Left lung (tissue), 10 donors: ENCODE measurements around the gene FCER1G. TPM values are rescaled to one million over a fixed set of nuclear protein-coding genes. Genes with fewer than 3 reads are reported as not detected.

ENCODE experiments used
- ATAC-seq: fragments of 200-7000 bp; cut with Tn5 transposase; one replicate; pipeline ENCODE4 v1.9.1; 2020; ENCODE audit warnings: moderate library complexity
- DNase-seq, 4 donors: peaks; one replicate each; pipeline ENCODE4 v3.0.0-alpha.2; 2013 to 2020
- H3K27ac ChIP-seq, 2 donors: fragments of 200-600 bp; sonication (generic) in 1 of 2; one replicate each; pipeline versions ENCODE4 v1.5.0 to v1.8.0; 2020 to 2021
- H3K27me3 ChIP-seq, 2 donors: fragments of 200-600 bp; sonication (generic) in 1 of 2; one replicate each; pipeline versions ENCODE4 v1.5.0 to v1.8.0; 2020 to 2021
- H3K36me3 ChIP-seq, 2 donors: fragments of 200-600 bp; sonication (generic) in 1 of 2; one replicate each; pipeline versions ENCODE4 v1.5.0 to v1.8.0; 2020 to 2021
- H3K4me1 ChIP-seq, 2 donors: fragments of 200-600 bp; one replicate each; pipeline ENCODE4 v1.8.0; 2021
- H3K4me3 ChIP-seq, 2 donors: fragments of 200-600 bp; sonication (generic) in 1 of 2; one replicate each; pipeline versions ENCODE4 v1.5.0 to v1.8.0; 2020 to 2021; ENCODE audit warnings: mild to moderate bottlenecking in 1 of 2
- H3K9me3 ChIP-seq, 2 donors: fragments of 200-600 bp; sonication (generic) in 1 of 2; one replicate each; pipeline versions ENCODE4 v1.5.0 to v1.8.0; 2020 to 2021
- intact Hi-C, 2 donors: fragments of 100-400 bp; cut with DNase I; formaldehyde crosslinking; loops; one replicate each; pipeline versions ENCODE4 v1.11.2 to v1.14.2; 2022
- polyA plus RNA-seq, 6 donors: library from polyadenylated mRNA; unstranded; fragments of 120-200 nt; gene quantifications; one replicate each; pipeline ENCODE4 v1.2.1, GENCODE V29; 2013; ENCODE audit not compliant: insufficient read length in 6 of 6
- total RNA-seq, 2 donors: library from RNA; stranded (reverse); fragmentation: NEBNext Ultra II Directional; extraction: Animal tissue kit (Norgen Biotek cat#: 25700); gene quantifications; one replicate each; pipeline ENCODE4 v1.2.1, GENCODE V29; 2021
- TF ChIP-seq, protein P1 (sequence below), 2 donors: fragments of 200-600 bp; sonication (generic) in 1 of 2; IDR thresholded peaks; one replicate each; pipeline versions ENCODE4 v1.5.0 to v1.8.0; 2021; ENCODE audit warnings: antibody characterized with exemption in 2 of 2
- donor health status: DM: no; HTN: yes; CAD: no.
- donor health status: DM: no; HTN: no; CAD: no.

Gene FCER1G
- total and polyA plus RNA-seq, 8 donors = 14.6 to 329 (median 16.5) TPM

DNA sequence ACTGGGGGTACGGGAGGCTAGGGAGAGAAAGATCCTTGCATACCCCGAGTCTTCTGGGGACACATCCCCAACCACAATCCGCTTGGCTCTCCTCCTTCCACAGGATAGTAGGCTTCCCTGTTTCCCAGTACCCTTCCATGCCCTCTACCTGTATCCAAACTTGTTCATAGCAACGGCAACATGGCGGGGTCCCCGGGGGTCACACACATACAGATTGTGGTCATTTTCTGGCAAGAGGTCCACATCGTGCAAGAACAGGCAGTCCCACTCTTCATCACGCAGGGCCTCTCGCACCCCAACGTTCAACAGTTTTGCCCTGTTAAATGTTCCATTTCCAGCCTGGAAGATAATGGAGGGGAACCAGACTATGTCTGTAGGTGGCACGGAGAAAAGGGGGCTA lies 41.4 kb upstream of the FCER1G start:
- TF ChIP-seq, protein P1, sequence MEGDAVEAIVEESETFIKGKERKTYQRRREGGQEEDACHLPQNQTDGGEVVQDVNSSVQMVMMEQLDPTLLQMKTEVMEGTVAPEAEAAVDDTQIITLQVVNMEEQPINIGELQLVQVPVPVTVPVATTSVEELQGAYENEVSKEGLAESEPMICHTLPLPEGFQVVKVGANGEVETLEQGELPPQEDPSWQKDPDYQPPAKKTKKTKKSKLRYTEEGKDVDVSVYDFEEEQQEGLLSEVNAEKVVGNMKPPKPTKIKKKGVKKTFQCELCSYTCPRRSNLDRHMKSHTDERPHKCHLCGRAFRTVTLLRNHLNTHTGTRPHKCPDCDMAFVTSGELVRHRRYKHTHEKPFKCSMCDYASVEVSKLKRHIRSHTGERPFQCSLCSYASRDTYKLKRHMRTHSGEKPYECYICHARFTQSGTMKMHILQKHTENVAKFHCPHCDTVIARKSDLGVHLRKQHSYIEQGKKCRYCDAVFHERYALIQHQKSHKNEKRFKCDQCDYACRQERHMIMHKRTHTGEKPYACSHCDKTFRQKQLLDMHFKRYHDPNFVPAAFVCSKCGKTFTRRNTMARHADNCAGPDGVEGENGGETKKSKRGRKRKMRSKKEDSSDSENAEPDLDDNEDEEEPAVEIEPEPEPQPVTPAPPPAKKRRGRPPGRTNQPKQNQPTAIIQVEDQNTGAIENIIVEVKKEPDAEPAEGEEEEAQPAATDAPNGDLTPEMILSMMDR (IDR thresholded peaks at IDR 0.05) = no peak
- peaks cover 0 to 70% of the 10 kb centered on the region in 2 donors for H3K36me3 ChIP-seq

DNA sequence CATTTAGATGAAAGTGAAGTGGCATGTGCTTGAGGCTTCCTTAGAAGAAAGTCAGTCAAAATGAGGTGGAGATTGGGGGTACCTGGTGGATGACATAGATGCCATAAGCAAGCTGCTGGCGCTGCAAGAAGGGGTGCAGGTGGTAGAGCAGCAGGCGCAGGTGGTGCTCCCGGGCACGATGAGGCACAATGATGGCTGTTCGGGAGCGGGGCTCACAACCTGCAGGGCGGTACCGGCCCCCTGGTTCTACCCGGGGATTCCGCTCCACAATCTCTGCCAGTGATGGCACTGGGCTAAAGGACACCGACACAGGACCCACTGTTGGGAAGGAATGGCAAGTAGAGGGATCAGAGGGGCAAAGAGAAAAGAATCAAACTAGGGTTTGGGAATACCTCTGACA lies 40.2 kb upstream of the FCER1G start:
- TF ChIP-seq, protein P1 (IDR thresholded peaks at IDR 0.05) = no peak
- Histone ChIP-seq H3K27ac (no peak overlapping the region), H3K4me1 (peaks cover 13 to 30% of the 10 kb centered on the region in 2 donors), H3K9me3 (no peaks in the 10 kb centered on the region), H3K4me3 (no peak overlapping the region), H3K36me3 (peaks cover 0 to 58% of the 10 kb centered on the region in 2 donors), H3K27me3 (no peaks in the 10 kb centered on the region)
- intact Hi-C loops = no loop called here
- no peak for ATAC-seq
- no peak for DNase-seq

More for the DNA sequence above, 41.4 kb upstream of the FCER1G start:
- intact Hi-C loops = no loop called here
- peaks cover 13 to 30% of the 10 kb centered on the region in 2 donors for H3K4me1 ChIP-seq
- DNase-seq (no peak), ATAC-seq (no peak)
- H3K4me3 ChIP-seq = no peak overlapping the region
- no peaks in the 10 kb centered on the region for H3K9me3 ChIP-seq
- H3K27ac ChIP-seq = no peak overlapping the region
- no peaks in the 10 kb centered on the region for H3K27me3 ChIP-seq

DNA sequence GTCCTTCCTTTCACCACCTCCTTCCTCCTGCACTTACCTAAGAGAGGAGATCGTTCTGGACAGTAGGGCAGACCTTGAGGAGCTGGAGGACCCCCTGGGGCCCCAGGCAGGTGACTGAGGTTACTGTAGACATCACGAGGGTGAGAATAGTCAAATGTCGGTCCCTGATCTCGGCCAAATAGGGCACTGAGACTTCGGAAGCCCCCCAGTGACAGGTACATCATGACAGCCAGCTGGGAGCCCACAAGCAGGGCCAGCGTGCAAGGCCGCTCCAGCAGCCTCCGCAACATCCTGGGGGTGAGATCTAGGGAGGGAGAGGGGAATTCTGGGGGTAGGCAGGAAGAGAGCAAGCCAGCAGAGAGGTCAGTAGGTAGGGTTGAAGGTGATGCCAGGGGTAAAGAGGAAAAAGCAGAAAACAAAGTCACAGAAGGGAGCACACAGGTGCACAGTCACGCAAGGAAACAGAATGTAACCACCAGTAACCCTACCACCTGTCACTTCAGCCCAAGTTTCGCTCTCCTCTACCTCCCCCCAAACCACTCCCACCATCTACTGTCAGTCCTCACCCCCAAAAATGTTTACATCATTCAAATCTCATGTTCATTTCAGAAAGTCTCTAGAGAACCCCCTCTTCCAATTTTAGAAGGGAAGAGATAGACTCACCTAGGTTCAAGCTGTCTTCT lies 39.2 kb upstream of the FCER1G start:
- DNase-seq (no peak), ATAC-seq (no peak)
- peaks cover 0 to 48% of the 10 kb centered on the region in 2 donors for H3K36me3 ChIP-seq
- H3K27me3 ChIP-seq = no peaks in the 10 kb centered on the region
- peak overlapping the region in 1 of 2 donors; percentile 81 for H3K4me3 ChIP-seq
- H3K27ac ChIP-seq = no peak overlapping the region
- peaks cover 13 to 30% of the 10 kb centered on the region in 2 donors for H3K4me1 ChIP-seq
- no peaks in the 10 kb centered on the region for H3K9me3 ChIP-seq
- intact Hi-C loops = no loop called here
- TF ChIP-seq, protein P1 (IDR thresholded peaks at IDR 0.05) = no peak

DNA sequence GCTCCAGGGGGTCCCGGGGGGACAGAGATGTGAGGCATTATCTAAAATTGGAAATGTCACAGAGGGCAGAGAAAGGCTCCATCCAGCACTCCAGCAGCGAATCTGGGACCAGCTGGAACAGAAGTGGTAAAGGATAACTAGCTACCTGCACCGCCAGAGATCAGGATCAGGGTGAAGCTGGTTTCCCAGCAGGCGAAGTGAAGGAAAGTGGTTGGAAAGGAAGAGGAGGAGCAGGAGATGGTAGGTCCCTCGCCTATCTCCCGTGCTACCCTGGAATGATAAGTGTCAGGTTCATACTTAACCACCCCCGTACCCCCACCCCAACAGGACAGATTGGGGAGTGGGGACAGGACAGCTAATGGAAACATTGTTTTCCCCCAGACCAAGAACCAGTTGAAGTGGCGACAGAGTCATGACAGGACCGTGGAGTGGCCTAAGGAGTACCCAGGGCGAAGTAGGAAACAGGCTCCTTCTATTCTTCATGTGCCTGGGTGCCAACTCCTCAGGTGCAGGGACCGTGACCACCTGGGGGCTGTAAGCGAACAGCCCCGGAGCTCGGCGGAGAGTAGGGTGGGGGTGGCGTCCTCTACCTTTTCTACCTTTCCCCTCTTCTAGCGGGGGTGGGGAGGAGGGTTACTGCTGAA lies 38.5 kb upstream of the FCER1G start:
- TF ChIP-seq, protein P1 (IDR thresholded peaks at IDR 0.05) = no peak
- Histone ChIP-seq H3K27me3 (no peaks in the 10 kb centered on the region), H3K36me3 (peaks cover 0 to 42% of the 10 kb centered on the region in 2 donors), H3K9me3 (no peaks in the 10 kb centered on the region), H3K4me1 (peaks cover 13 to 32% of the 10 kb centered on the region in 2 donors), H3K27ac (peak overlapping the region; percentile 69 to 77), H3K4me3 (peak overlapping the region; percentile 69 to 81)
- ATAC-seq (peak; percentile 43), DNase-seq (no peak)
- intact Hi-C loops = no loop called here
